H9 (cell line): ENCODE measurements around the gene ANKRD39. TPM values are rescaled to one million over a fixed set of nuclear protein-coding genes. Genes with fewer than 3 reads are reported as not detected.

Source experiments
- DNase-seq: peaks from one replicate; pipeline ENCODE4 v3.0.0-alpha.2; 2017
- H2AFZ ChIP-seq: one replicate; pipeline ENCODE4 v1.6.1; 2013; ENCODE audit warnings: mild to moderate bottlenecking, low read length, control low read depth, moderate library complexity
- H2AK5ac ChIP-seq: 2 replicates; pipeline ENCODE4 v1.6.1; 2013; ENCODE audit warnings: low read length, control low read depth, mixed read lengths; ENCODE audit not compliant: insufficient read length
- H2BK120ac ChIP-seq: one replicate; pipeline ENCODE4 v1.6.1; 2013; ENCODE audit warnings: low read depth, mild to moderate bottlenecking, low read length, control low read depth, inconsistent platforms; ENCODE audit not compliant: poor library complexity, severe bottlenecking
- H2BK12ac ChIP-seq: 2 replicates; pipeline ENCODE4 v1.6.1; 2013; ENCODE audit warnings: low read length, control low read depth, mixed read lengths, low read depth; ENCODE audit not compliant: insufficient read length
- H2BK15ac ChIP-seq: 2 replicates; pipeline ENCODE4 v1.6.1; 2013; ENCODE audit warnings: low read depth, low read length, control low read depth
- H2BK20ac ChIP-seq: one replicate; pipeline ENCODE4 v1.6.1; 2013; ENCODE audit warnings: low read depth, mild to moderate bottlenecking, low read length, control low read depth, inconsistent platforms; ENCODE audit not compliant: poor library complexity, severe bottlenecking
- H2BK5ac ChIP-seq: 2 replicates; pipeline ENCODE4 v1.6.1; 2013; ENCODE audit warnings: low read length, control low read depth, mixed read lengths; ENCODE audit not compliant: insufficient read length
- H3K14ac ChIP-seq: 2 replicates; pipeline ENCODE4 v1.6.1; 2013; ENCODE audit warnings: low read length, control low read depth; ENCODE audit not compliant: insufficient read depth
- H3K18ac ChIP-seq: 2 replicates; pipeline ENCODE4 v1.6.1; 2013; ENCODE audit warnings: low read depth, mild to moderate bottlenecking, mixed read lengths, low read length, control low read depth; ENCODE audit not compliant: insufficient read length
- H3K23ac ChIP-seq: 2 replicates; pipeline ENCODE4 v1.6.1; 2013; ENCODE audit warnings: low read length, control low read depth, mixed read lengths, low read depth; ENCODE audit not compliant: insufficient read length
- H3K23me2 ChIP-seq: 2 replicates; pipeline ENCODE4 v1.6.1; 2013; ENCODE audit warnings: low read depth, mild to moderate bottlenecking, mixed read lengths, low read length, control low read depth; ENCODE audit not compliant: insufficient read length, poor library complexity, severe bottlenecking
- H3K27ac ChIP-seq: 2 replicates; pipeline ENCODE4 v1.5.1; 2013; ENCODE audit warnings: low read length, control low read depth, mixed read lengths, low read depth; ENCODE audit not compliant: insufficient read length
- H3K27me3 ChIP-seq: 2 replicates; pipeline ENCODE4 v1.6.1; 2013; ENCODE audit warnings: low read length, control low read depth, inconsistent platforms; ENCODE audit not compliant: insufficient read depth
- H3K4ac ChIP-seq: 2 replicates; pipeline ENCODE4 v1.6.1; 2013; ENCODE audit warnings: low read depth, mild to moderate bottlenecking, control low read depth, inconsistent platforms, low read length, moderate library complexity
- H3K4me1 ChIP-seq: 2 replicates; pipeline ENCODE4 v1.6.1; 2013; ENCODE audit warnings: low read length, control low read depth, inconsistent platforms; ENCODE audit not compliant: insufficient read depth
- H3K4me2 ChIP-seq: 2 replicates; pipeline ENCODE4 v1.6.1; 2013; ENCODE audit warnings: low read length, control low read depth, mixed read lengths; ENCODE audit not compliant: insufficient read length, insufficient read depth
- H3K56ac ChIP-seq: 2 replicates; pipeline ENCODE4 v1.6.1; 2013; ENCODE audit warnings: low read depth, mild to moderate bottlenecking, mixed read lengths, low read length, control low read depth; ENCODE audit not compliant: insufficient read length
- H3K79me1 ChIP-seq: 2 replicates; pipeline ENCODE4 v1.6.1; 2013; ENCODE audit warnings: low read depth, mild to moderate bottlenecking, moderate library complexity, low read length, control low read depth, inconsistent platforms; ENCODE audit not compliant: insufficient read depth, poor library complexity, severe bottlenecking
- H3K79me2 ChIP-seq: 2 replicates; pipeline ENCODE4 v1.6.1; 2013; ENCODE audit warnings: low read length, control low read depth, inconsistent platforms; ENCODE audit not compliant: insufficient read depth
- H3K9ac ChIP-seq: 2 replicates; pipeline ENCODE4 v1.6.1; 2013; ENCODE audit warnings: low read length, control low read depth, mixed read lengths; ENCODE audit not compliant: insufficient read length; ENCODE audit errors: extremely low read depth
- H3K9me3 ChIP-seq: one replicate; pipeline ENCODE4 v1.6.1; 2013; ENCODE audit warnings: low read depth, low read length, inconsistent platforms; ENCODE audit not compliant: control insufficient read depth
- H3T11ph ChIP-seq: one replicate; pipeline ENCODE4 v1.6.1; 2013; ENCODE audit warnings: mild to moderate bottlenecking, low read length, control low read depth, inconsistent platforms
- H4K20me1 ChIP-seq: one replicate; pipeline ENCODE4 v1.6.1; 2013; ENCODE audit not compliant: control insufficient read depth, insufficient read length, insufficient read depth
- H4K5ac ChIP-seq: 2 replicates; pipeline ENCODE4 v1.6.1; 2013; ENCODE audit warnings: low read depth, mild to moderate bottlenecking, mixed read lengths, low read length, control low read depth; ENCODE audit not compliant: insufficient read length
- H4K8ac ChIP-seq: replicated peaks from 2 replicates; pipeline ENCODE4 v1.6.1; 2013; ENCODE audit warnings: low read length, control low read depth, mixed read lengths, low read depth; ENCODE audit not compliant: insufficient read length
- H4K91ac ChIP-seq: 2 replicates; pipeline ENCODE4 v1.6.1; 2013; ENCODE audit warnings: low read depth, mild to moderate bottlenecking, moderate library complexity, mixed read lengths, low read length, control low read depth; ENCODE audit not compliant: insufficient read length
- H3K27ac Mint-ChIP-seq, 3 experiments: 2 replicates in 2 of 3; 3 replicates in 1 of 3; pipeline ENCODE4 v1.8.0; 2020 to 2021; ENCODE audit warnings: mixed read lengths in 3 of 3, mild to moderate bottlenecking in 1 of 3, moderate library complexity in 1 of 3
- H3K27me3 Mint-ChIP-seq: 2 replicates; pipeline ENCODE4 v1.8.0; 2021; ENCODE audit warnings: low read depth, mild to moderate bottlenecking, moderate library complexity, mixed read lengths
- H3K36me3 Mint-ChIP-seq, 3 experiments: 2 replicates in 2 of 3; 3 replicates in 1 of 3; pipeline ENCODE4 v1.8.0; 2020 to 2021; ENCODE audit warnings: low read depth in 3 of 3, mixed read lengths in 3 of 3; ENCODE audit not compliant: insufficient read depth in 1 of 3
- H3K4me1 Mint-ChIP-seq, 2 experiments: 2 replicates each; pipeline ENCODE4 v1.8.0; 2020; ENCODE audit warnings: mixed read lengths in 2 of 2
- H3K4me3 Mint-ChIP-seq, 2 experiments: 2 replicates in 1 of 2; 3 replicates in 1 of 2; pipeline ENCODE4 v1.8.0; 2020 to 2021; ENCODE audit warnings: mild to moderate bottlenecking in 2 of 2, mixed read lengths in 2 of 2, moderate library complexity in 1 of 2
- H3K9me3 Mint-ChIP-seq, 2 experiments: 2 replicates in 1 of 2; 3 replicates in 1 of 2; pipeline ENCODE4 v1.8.0; 2020; ENCODE audit warnings: mild to moderate bottlenecking in 2 of 2, mixed read lengths in 2 of 2, moderate library complexity in 1 of 2
- CTCF ChIP-seq: fragments of 200-600 bp; sonication (generic); conservative IDR thresholded peaks from 3 replicates; pipeline ENCODE4 v1.8.0; 2021; ENCODE audit warnings: antibody characterized with exemption, mild to moderate bottlenecking
- WGBS: extraction: QIAGEN DNeasy Blood & Tissue Kit; methylation state at CpG from one replicate; pipeline ENCODE4 v1.1.7; 2013; ENCODE audit warnings: missing lambda C conversion rate, low lambda C conversion rate, mixed read lengths; ENCODE audit not compliant: insufficient read length; ENCODE audit errors: extremely low coverage; 5-methylcytosine and 5-hydroxymethylcytosine counted together
- microRNA-seq: library from miRNA; unstranded; fragments of <30 nt; microRNA quantifications from one replicate; pipeline ENCODE4, GENCODE V29; 2020; ENCODE audit warnings: borderline microRNAs expressed
- total RNA-seq: library from RNA; stranded (reverse); gene quantifications from 2 replicates; pipeline ENCODE4 v1.2.1, GENCODE V29; 2021

ANKRD39 gene
- total RNA-seq, 1 experiment from 2014 or later: 13.0 TPM

GRCh38 chr2:96798733-96799622, 58.8 kb downstream of the ANKRD39 start:
- no peak for TF ChIP-seq CTCF
- Histone ChIP-seq H3K23ac (no peak overlapping the region), H3K23me2 (no peaks in the 10 kb centered on the region), H3K27ac (no peak overlapping the region), H3K4me1 (no peaks in the 10 kb centered on the region), H3K79me2 (no peaks in the 10 kb centered on the region), H3K9me3 (no peaks in the 10 kb centered on the region), H3K9ac (no peak overlapping the region), H3K4ac (no peak overlapping the region), H2BK12ac (no peak overlapping the region), H3K14ac (no peak overlapping the region), H4K91ac (no peak overlapping the region), H4K8ac (no peak overlapping the region), H3T11ph (no peak overlapping the region), H3K79me1 (no peaks in the 10 kb centered on the region), H2BK20ac (no peak overlapping the region), H3K56ac (no peak overlapping the region), H2BK120ac (no peak overlapping the region), H2BK15ac (no peak overlapping the region), H3K27me3 (no peaks in the 10 kb centered on the region), H2AFZ (no peak overlapping the region), H2AK5ac (no peak overlapping the region), H4K20me1 (no peaks in the 10 kb centered on the region), H2BK5ac (no peak overlapping the region), H3K18ac (no peak overlapping the region), H3K4me2 (no peak overlapping the region), H4K5ac (no peak overlapping the region)
- no peak for DNase-seq
- Mint-ChIP-seq H3K36me3 (peaks cover 0 to 10% (median 4%) of the 10 kb centered on the region in 3 experiments; a peak in 4 of 7 replicates), H3K4me1 (no peaks in the 10 kb centered on the region), H3K27ac (peak overlapping the region in 1 of 3 experiments; percentile 55; a peak in 2 of 7 replicates), H3K27me3 (no peaks in the 10 kb centered on the region), H3K9me3 (no peaks in the 10 kb centered on the region), H3K4me3 (no peak overlapping the region)
- WGBS: no CpG with 5 or more reads among the region's 23 CpGs

Small RNAs within 50 kb of the gene (microRNA-seq; reads per million reads assigned to microRNA genes)
- 0.35 reads per million for gene MIR3127

Other genes starting within 250 kb of the ANKRD39 start
- 34.2 and 35.7 TPM in 2 replicates for gene KANSL3, start 219.7 kb downstream of the ANKRD39 start, total RNA-seq
- gene FER1L5, start 215.3 kb downstream of the ANKRD39 start, total RNA-seq: 0.83 and 1.2 TPM in 2 replicates
- 17.6 and 18.8 TPM in 2 replicates for gene LMAN2L, start 118.0 kb downstream of the ANKRD39 start, total RNA-seq
- 8.5 and 8.9 TPM in 2 replicates for gene CNNM4, start 97.1 kb downstream of the ANKRD39 start, total RNA-seq
- gene CNNM3, start 41.7 kb downstream of the ANKRD39 start, total RNA-seq: 22.8 and 25.0 TPM in 2 replicates
- 2.3 and 2.4 TPM in 2 replicates for gene ANKRD23, start 14.0 kb downstream of the ANKRD39 start, total RNA-seq
- 81.6 and 87.2 TPM in 2 replicates for gene SEMA4C, start 12.1 kb upstream of the ANKRD39 start, total RNA-seq
- gene FAM178B, start 128.6 kb upstream of the ANKRD39 start, total RNA-seq: 0.24 and 0.39 TPM in 2 replicates
- gene FAHD2B, start 236.9 kb upstream of the ANKRD39 start, total RNA-seq: 34.5 and 36.9 TPM in 2 replicates